ENCODE measurements around the gene RGS9. TPM values are rescaled to one million over a fixed set of nuclear protein-coding genes. Genes with fewer than 3 reads are reported as not detected.

The RGS9 gene
- total RNA-seq, 1 experiment from 2014 or later: 8.6 TPM

GRCh38 chr17:65175952-65176351 lies 38.8 kb downstream of the RGS9 start:
- intact Hi-C loops (cut with micrococcal nuclease): no loop called here
- H3K79me2 ChIP-seq (ENCODE audit: insufficient read depth, low read length): no peaks in the 10 kb centered on the region
- H3K4me2 ChIP-seq (ENCODE audit: low read length): no peak overlapping the region
- no peaks in the 10 kb centered on the region for H3K36me3 ChIP-seq (ENCODE audit: control insufficient read depth in 1 of 2, insufficient read depth in 2 of 2, low read length in 2 of 2)
- no peak for ATAC-seq
- no peak overlapping the region for H3K27ac ChIP-seq (ENCODE audit: low read depth, low read length)
- no TSS peak for BruUV-seq (replicated peaks)
- POLR2A ChIA-PET: no interaction called here
- H4K20me1 ChIP-seq (ENCODE audit: insufficient read depth): no peaks in the 10 kb centered on the region
- H3K4me3 ChIP-seq (replicated peaks in 1 of 2; ENCODE audit: low read depth in 1 of 2, low read length in 2 of 2): no peak overlapping the region
- H3K9ac ChIP-seq (ENCODE audit: low read length): no peak overlapping the region
- H3K4me1 ChIP-seq (ENCODE audit: control insufficient read depth in 1 of 2, insufficient read depth in 2 of 2, low read length in 2 of 2): peaks cover 0 to 8% of the 10 kb centered on the region in 2 experiments; a peak in 2 of 4 replicates
- H3K9me3 ChIP-seq (ENCODE audit: control insufficient read depth in 1 of 2, insufficient read depth in 1 of 2, low read depth in 1 of 2, low read length in 2 of 2): no peaks in the 10 kb centered on the region
- DNase-seq (ENCODE audit: low read depth, low spot score): no peak
- TF ChIP-seq POLR2A (IDR thresholded peaks at IDR 0.05; ENCODE audit: borderline replicate concordance, extremely low read depth, insufficient read depth, insufficient read length): no peak
- no peak overlapping the region for H2AFZ ChIP-seq (ENCODE audit: low read depth, low read length, poor library complexity, severe bottlenecking)
- no peaks in the 10 kb centered on the region for H3K9me2 ChIP-seq (ENCODE audit: insufficient read depth)
- CTCF ChIA-PET: no interaction called here
- RAD21 ChIA-PET (ENCODE audit: low non-redundant PET in 1 of 2, low total read pairs in 2 of 2, uncharacterized antibody in 2 of 2, unreplicated experiment in 2 of 2): no interaction called here
- no peaks in the 10 kb centered on the region; the same call in 1 of the 2 replicates for H3K27me3 ChIP-seq (ENCODE audit: insufficient read depth, low read length)

DNA sequence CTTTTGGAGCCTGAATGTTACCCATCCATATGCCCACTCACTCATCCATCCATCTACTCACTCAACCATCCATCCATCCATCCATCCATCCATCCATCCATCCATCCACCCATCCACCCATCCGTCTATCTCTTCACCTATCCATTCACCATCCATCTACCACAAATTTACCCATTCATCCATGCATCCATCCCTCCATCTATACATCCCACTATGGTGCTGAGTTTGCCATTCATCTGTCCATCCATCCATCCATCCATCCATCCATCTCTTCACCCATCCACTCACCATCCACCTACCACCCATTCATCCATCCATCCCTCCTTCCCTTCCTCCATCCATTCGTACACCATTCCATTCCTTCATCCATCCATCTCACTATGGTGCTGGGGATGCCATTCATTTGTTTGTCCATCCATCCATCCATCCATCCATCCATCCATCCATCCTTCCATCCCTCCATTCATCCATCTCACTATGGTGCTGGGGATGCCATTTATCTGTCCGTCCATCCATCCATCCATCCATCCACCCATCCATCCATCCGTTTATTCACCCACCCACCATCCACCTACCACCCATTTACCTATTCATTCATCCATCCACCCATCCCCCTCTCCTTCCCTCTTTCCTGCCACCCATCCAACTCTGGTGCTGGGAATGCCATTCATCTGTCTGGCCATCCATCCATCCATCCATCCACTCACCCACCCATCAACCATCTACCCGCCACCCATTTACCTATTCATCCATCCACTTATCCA lies 39.7 kb downstream of the RGS9 start:
- POLR2A ChIA-PET: no interaction called here
- TF ChIP-seq ZFX (IDR thresholded peaks at IDR 0.05) (no peak), SRF (IDR thresholded peaks at IDR 0.05; ENCODE audit: low read depth) (no peak), CBX3 (IDR thresholded peaks at IDR 0.05; ENCODE audit: low read depth) (no peak), TCF7L2 (IDR thresholded peaks at IDR 0.05; ENCODE audit: borderline replicate concordance, extremely low read depth, insufficient read depth, insufficient read length) (no peak), FOSL1 (IDR thresholded peaks at IDR 0.05; ENCODE audit: low read depth) (no peak), ELF1 (IDR thresholded peaks at IDR 0.05; ENCODE audit: borderline replicate concordance, low read depth) (no peak), CEBPB (IDR thresholded peaks at IDR 0.05; ENCODE audit: low read depth) (no peak), ZNF274 (IDR thresholded peaks at IDR 0.05; ENCODE audit: low read depth, low read length) (no peak), EZH2 (IDR thresholded peaks at IDR 0.05) (no peak), SIN3A (IDR thresholded peaks at IDR 0.05; ENCODE audit: low read depth) (no peak), YY1 (IDR thresholded peaks at IDR 0.05; ENCODE audit: extremely low read depth, insufficient replicate concordance, low read depth, low read length) (no peak), JUND (IDR thresholded peaks at IDR 0.05) (no peak), POLR2A (IDR thresholded peaks at IDR 0.05; ENCODE audit: borderline replicate concordance, extremely low read depth, insufficient read depth, insufficient read length) (no peak), MAX (IDR thresholded peaks at IDR 0.05) (no peak)
- TF ChIP-seq, protein P1, sequence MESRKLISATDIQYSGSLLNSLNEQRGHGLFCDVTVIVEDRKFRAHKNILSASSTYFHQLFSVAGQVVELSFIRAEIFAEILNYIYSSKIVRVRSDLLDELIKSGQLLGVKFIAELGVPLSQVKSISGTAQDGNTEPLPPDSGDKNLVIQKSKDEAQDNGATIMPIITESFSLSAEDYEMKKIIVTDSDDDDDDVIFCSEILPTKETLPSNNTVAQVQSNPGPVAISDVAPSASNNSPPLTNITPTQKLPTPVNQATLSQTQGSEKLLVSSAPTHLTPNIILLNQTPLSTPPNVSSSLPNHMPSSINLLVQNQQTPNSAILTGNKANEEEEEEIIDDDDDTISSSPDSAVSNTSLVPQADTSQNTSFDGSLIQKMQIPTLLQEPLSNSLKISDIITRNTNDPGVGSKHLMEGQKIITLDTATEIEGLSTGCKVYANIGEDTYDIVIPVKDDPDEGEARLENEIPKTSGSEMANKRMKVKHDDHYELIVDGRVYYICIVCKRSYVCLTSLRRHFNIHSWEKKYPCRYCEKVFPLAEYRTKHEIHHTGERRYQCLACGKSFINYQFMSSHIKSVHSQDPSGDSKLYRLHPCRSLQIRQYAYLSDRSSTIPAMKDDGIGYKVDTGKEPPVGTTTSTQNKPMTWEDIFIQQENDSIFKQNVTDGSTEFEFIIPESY (IDR thresholded peaks at IDR 0.05; ENCODE audit: extremely low read depth, insufficient replicate concordance, low read length): no peak
- TF ChIP-seq, protein P2, sequence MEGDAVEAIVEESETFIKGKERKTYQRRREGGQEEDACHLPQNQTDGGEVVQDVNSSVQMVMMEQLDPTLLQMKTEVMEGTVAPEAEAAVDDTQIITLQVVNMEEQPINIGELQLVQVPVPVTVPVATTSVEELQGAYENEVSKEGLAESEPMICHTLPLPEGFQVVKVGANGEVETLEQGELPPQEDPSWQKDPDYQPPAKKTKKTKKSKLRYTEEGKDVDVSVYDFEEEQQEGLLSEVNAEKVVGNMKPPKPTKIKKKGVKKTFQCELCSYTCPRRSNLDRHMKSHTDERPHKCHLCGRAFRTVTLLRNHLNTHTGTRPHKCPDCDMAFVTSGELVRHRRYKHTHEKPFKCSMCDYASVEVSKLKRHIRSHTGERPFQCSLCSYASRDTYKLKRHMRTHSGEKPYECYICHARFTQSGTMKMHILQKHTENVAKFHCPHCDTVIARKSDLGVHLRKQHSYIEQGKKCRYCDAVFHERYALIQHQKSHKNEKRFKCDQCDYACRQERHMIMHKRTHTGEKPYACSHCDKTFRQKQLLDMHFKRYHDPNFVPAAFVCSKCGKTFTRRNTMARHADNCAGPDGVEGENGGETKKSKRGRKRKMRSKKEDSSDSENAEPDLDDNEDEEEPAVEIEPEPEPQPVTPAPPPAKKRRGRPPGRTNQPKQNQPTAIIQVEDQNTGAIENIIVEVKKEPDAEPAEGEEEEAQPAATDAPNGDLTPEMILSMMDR (IDR thresholded peaks at IDR 0.05 in 2 of 3, conservative IDR thresholded peaks at IDR 0.05 in 1 of 3; ENCODE audit: borderline replicate concordance in 1 of 3, insufficient read depth in 1 of 3, low read depth in 2 of 3, low read length in 2 of 3): no peak

More for the DNA sequence above, 39.7 kb downstream of the RGS9 start:
- ATAC-seq (no peak), DNase-seq (ENCODE audit: low read depth, low spot score) (no peak)
- no peaks in the 10 kb centered on the region for H3K79me2 ChIP-seq (ENCODE audit: insufficient read depth, low read length)
- RAD21 ChIA-PET (ENCODE audit: low non-redundant PET in 1 of 2, low total read pairs in 2 of 2, uncharacterized antibody in 2 of 2, unreplicated experiment in 2 of 2): no interaction called here
- H3K9ac ChIP-seq (ENCODE audit: low read length): no peak overlapping the region
- no peaks in the 10 kb centered on the region for H3K9me3 ChIP-seq (ENCODE audit: control insufficient read depth in 1 of 2, insufficient read depth in 1 of 2, low read depth in 1 of 2, low read length in 2 of 2)
- no peaks in the 10 kb centered on the region for H3K36me3 ChIP-seq (ENCODE audit: control insufficient read depth in 1 of 2, insufficient read depth in 2 of 2, low read length in 2 of 2)
- intact Hi-C loops (cut with micrococcal nuclease): no loop called here
- H3K4me1 ChIP-seq (ENCODE audit: control insufficient read depth in 1 of 2, insufficient read depth in 2 of 2, low read length in 2 of 2): peaks cover 0 to 8% of the 10 kb centered on the region in 2 experiments; a peak in 2 of 4 replicates
- no peaks in the 10 kb centered on the region for H3K9me2 ChIP-seq (ENCODE audit: insufficient read depth)
- no peak overlapping the region for H3K4me3 ChIP-seq (replicated peaks in 1 of 2; ENCODE audit: low read depth in 1 of 2, low read length in 2 of 2)
- H2AFZ ChIP-seq (ENCODE audit: low read depth, low read length, poor library complexity, severe bottlenecking): no peak overlapping the region
- H3K4me2 ChIP-seq (ENCODE audit: low read length): no peak overlapping the region
- H4K20me1 ChIP-seq (ENCODE audit: insufficient read depth): no peaks in the 10 kb centered on the region
- H3K27ac ChIP-seq (ENCODE audit: low read depth, low read length): no peak overlapping the region
- no peaks in the 10 kb centered on the region; the same call in 1 of the 2 replicates for H3K27me3 ChIP-seq (ENCODE audit: insufficient read depth, low read length)
- CTCF ChIA-PET: no interaction called here
- BruUV-seq (replicated peaks): no TSS peak
